Measurements from ENCODE around the gene IL1RAPL1.

IL1RAPL1 gene

DNA sequence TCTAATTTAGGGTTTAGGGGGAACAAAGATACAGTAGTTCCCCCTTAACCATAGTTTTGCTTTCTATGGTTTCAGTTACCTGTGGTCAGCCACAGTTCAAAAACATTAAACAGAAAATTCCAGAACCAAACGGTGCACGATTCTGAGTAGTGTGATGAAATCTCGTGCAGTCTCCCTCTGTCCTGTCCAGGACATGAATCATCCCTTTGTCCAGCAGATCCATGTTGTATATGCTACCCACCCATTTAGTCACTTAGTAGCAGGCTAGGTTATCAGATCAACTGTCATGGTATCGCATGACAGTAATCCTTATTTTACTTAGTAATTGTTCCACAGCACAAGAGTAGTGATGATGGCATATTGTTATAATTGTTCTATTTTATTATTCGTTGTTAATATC, 556.1 kb downstream of the IL1RAPL1 start:
- no peak for DNase-seq

DNA sequence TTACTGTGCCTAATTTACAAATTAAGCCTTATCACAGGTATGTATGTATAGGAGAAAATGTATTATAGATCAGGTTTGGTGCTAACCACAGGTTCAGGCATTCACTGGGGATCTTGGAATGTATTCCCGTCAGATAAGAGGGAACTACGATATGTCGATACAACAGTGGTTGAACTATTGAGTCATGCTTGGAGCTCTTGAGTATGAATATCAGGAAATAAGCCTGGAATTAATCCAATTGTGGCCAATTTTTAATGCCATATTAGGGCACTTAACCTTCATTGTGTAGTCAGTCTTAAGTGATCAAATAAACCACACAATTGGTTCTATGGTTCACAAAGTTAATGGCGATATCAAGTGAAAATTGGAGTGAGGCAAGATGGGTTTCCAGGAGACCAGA, 556.5 kb downstream of the IL1RAPL1 start:
- no peak for DNase-seq

DNA sequence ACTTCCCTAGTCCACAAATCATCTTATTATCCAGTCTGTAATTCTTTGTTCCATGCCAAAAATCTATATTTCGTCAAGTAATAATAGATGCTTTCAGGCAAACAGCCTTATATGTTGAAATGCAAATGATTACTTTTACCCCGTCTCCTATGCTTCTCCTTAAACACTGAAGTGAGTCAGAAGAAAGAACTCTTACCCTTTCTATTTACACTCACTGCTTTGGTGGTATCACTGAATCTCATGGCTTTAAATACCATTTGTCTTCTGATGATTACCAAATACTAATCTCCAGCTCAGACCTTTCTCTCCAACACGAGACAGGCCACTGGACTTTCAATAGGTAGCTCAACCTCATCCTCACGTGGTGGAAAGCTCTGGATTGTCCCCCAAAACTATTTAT, 558.1 kb downstream of the IL1RAPL1 start:
- no peak for DNase-seq

DNA sequence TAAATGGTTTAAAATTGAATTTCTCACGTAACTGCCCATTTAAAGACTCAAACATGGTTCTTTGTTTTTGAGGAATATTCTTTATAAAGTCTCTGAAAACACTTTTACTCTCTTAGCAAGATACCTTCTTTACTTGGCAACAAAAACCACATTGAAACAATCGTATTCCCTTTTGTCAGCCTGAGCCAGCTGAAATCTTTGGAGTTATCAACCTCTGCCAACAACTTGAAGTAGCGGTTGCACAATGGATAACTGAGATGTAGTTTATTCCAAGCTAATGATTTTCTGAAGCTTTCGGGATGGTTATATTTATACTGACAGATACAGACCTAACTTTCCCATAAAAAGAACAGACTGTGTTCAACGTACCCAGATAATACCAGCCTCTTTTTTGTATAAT, 561.3 kb downstream of the IL1RAPL1 start:
- DNase-seq: no peak

DNA sequence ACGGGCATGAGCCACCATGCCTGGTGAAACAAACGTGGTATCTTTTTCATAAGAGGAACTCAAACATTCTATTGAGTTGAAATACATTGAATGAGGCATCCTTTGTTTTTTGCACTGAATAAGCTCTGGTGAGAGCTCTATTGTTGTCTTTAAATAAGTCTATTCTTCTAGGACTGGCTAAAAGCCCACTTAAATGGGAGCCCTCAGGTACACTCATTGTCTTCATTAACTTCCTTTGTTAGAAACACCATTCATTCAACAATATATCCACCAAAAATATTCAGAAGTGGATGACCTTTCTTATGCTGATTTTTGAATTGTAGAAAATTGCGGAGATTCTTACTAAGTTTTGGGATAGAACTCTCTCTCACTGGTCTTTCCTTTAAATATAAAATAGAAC, 568.0 kb downstream of the IL1RAPL1 start:
- DNase-seq: no peak

DNA sequence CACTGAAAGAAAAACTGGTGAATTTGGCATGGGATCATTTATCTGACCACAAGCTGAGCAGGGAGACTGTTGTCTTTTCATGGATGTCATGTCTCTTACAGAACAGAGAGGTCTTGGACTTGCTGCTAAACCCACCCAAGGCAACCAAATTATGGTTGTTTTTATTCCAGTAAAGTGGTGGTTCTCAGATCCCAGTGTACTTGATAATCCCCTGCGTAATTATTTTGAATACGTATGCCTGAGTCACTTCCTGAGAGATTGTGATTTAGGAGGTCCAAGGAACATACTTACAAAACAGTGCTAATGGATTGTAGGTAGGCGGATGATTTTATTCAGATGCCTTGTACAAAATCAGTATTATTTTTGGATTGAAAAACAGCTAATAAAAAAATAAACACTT, 585.6 kb downstream of the IL1RAPL1 start:
- no peak for DNase-seq

DNA sequence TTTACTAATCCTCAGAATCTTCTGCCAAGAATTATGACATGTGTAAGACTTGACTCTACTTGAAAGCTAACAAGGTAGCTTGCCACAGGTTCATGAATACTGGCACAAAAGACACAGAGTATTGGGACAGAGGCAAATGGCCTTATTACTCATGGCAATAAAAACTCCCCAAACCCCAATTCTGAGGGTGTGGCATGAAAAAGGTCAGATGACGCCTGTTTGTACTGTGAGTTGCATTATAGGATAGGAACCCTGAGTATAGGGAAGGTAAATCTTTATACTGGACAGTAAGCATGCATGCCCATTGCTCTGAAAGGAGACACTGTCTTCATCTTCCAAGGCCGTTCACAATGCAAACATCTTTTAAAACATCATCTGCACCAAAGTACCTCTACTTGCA, 600.0 kb downstream of the IL1RAPL1 start:
- no peak for DNase-seq

DNA sequence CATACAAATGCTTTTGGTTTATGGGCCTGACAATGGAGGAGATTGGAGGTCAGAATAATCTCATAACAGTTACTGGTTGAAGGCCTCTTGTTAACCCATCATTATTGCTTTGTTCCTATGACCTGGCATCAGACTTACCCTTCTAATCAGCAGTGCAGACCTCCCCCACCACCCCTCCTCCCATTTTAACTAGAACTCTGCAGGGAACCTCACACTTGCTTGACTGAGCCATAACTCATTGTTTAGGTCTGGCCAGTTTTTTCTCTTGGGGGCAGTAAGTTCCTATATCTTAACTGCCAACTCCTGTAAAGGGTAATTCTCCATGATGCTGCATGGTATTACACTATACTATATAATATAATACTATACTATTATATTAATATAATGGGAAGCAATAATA, 609.3 kb downstream of the IL1RAPL1 start:
- DNase-seq: no peak

DNA sequence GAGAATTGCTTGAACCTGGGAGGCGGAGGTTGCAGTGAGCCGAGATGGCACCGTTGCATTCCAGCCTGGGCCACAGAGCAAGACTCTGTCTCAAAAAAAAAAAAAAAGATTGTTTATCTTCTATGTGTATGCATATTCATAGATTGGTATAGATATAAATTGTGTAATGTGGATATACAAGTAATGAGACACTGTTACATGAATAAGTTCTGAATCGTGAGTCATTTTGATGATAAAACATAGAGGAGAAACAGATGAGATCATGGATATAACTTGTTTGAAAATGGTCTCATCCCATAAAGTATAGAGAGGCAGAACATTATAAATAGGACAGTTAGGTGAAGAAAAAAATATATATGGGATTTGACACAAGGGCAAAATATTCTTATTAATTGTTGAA, 628.0 kb downstream of the IL1RAPL1 start:
- no peak for DNase-seq

DNA sequence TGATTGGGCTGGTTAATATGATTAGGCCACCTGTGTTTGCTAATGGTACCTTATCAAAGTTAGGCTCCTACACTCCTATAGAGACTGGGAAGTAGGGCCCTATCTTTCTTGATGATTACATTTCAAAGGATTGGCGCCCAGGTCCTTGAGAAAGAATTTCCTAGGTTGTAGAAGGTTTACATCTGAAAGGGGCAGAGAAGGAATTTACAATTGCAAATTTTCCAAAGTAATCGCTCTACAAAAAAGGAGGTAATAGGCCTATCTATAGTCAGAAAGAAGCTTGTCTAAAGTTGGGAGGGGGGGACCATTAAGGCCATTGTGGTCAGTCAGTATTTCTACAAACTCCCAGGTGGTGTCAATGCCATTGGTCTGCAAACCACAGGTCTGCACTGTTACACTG, 638.4 kb downstream of the IL1RAPL1 start:
- DNase-seq: no peak

DNA sequence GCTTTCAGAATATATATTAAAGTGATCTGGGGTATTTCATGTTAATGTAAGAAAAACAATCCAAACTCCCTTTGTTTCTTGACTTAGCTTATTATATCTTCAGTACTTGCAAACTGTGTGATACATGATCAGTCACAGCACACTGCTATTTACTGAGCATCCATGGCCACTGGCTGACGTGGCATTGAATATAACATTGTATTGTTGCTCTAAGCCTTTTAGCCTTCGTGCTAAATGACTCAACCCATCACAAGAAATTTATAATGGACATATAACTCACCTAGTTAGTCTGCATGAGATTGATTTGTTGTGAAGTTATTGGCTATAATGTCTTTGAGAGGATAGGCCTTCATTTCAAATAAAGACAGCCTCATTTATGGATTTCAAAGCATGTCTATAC, 642.6 kb downstream of the IL1RAPL1 start:
- DNase-seq: no peak

DNA sequence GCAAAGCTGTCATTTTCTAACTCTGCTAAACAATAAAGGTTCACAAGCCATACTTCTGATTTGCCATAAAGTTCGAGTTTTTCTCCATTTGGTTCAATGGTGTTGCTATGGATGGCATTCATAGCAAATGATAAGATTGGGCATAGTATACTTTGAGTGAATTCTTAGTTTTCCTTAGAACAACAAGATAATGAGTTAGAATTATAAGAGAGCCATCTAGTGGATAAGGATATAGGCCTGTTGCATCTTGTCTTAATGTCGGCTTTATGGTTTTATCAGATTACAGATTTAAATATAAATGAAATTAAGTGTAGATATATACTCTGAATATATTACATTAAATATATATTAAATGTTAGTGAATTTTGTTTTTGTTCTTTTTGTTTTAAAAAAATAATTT, 644.6 kb downstream of the IL1RAPL1 start:
- DNase-seq: no peak

DNA sequence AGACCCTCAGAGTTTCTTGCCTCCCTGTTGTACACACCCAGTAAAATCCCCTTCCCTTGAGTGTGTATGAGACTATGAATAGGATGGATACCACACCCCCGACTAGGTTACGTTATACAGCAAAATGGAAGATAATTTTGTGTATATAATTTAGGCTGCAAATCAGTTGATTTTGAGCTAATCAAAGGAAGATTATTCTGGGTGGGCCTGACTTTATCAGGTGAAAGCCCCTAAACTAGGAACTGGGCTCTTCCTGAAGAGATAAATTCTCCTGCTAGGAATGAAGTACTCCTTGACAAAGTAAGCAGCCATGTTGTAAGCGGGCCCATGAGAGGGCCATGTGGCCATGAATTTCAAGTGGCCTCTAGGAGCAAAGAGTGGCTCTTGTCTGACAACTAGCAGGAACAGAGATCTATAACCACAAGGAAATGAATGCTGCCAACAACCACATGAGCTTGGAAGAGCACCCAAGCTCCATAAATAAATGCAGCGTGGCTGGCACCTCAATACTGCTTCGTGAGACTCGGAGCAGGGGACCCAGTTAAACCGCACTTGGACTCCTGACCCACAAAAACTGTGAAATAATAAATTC, 646.4 kb downstream of the IL1RAPL1 start:
- no peak for DNase-seq

DNA sequence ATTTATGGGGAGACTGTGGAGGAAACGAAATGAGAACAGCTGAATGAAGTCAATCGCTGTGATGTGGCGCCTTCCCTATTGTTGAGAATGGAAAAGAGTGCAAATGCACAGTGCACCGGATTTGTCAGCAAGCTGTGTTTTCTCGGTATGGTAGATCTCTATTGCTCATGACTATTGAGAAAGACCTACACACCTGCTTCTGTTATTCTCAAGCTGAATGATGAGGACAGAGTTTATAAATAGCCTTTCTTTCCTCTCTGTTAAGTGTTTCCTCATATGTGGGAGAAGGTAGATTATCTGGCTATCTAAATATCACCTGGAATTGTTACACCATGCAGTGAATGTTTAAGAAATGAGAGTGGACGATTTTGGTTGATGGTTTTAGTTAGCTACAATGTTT, 650.7 kb downstream of the IL1RAPL1 start:
- no peak for DNase-seq

DNA sequence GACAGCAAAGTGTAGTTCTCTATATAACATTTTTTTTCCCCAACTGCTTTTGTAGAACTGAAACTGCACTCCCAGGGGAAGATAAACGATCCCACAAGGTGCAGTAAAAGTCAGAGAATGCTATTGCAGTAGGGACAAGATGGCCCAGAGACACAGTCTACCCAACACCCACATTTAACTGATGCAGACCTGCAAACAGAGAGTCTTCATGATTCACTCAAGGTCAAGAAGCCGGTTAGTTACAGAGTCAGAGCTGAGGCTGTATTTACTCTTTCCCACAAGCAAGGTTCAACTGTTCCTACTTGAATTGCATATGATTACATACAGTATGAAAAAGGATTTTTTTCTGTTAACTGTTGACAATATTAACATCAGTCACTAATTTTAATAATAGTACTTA, 654.6 kb downstream of the IL1RAPL1 start:
- DNase-seq: no peak

DNA sequence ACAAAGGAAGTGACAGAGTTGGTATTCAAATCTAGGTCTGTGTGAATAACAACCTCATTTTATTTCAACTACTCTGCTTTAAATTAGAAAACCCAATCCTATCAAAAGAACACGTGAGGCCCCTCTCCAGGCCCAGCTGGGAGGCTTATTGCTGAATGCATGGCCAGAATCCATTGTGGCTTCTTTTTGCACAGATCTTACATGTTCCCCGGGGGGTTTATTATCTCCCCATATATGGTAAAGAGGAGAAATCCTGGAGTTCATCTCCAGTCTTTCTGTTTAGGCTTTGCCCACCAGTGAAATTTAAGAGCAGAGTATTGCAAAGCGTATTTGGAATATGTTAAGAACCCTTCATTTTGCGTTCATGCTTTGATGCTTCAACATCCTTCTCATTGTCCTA, 655.6 kb downstream of the IL1RAPL1 start:
- no peak for DNase-seq

DNA sequence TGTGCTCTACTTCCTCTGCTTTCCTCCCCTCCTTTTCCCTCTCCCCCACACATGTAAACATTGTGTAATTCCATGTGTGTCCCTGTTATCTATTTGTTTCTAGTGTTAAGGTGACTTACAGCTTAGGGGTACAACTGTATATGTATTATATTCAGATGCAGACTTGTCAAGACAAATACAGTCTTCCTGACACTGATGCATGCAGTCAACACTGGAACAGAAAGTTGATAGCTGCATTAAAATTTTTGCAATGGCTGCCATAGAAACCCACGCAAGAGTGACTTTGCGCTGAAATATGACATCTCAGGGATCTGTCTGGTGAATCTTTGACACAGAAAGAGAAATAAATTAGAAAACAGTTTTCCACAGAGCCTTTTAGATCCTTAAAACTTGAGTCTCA, 656.7 kb downstream of the IL1RAPL1 start:
- no peak for DNase-seq

DNA sequence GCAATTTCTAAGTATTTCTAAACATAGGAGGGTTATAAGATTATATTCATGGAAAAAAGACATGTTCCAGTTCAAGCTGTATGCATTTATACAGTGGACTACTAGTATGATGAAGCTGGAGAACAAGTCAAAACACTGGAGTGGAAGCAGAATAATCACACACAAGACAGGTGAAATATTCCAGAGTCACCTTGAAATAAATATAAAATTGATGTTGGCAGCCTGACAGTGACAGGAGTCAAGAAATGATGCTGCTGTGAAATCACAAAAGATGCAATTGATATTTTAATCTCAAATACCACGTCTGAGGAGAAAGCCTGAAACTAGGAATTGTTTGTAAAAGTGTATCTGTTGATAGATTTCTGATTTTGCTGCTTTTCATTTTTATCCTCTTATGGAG, 667.3 kb downstream of the IL1RAPL1 start:
- DNase-seq: no peak

DNA sequence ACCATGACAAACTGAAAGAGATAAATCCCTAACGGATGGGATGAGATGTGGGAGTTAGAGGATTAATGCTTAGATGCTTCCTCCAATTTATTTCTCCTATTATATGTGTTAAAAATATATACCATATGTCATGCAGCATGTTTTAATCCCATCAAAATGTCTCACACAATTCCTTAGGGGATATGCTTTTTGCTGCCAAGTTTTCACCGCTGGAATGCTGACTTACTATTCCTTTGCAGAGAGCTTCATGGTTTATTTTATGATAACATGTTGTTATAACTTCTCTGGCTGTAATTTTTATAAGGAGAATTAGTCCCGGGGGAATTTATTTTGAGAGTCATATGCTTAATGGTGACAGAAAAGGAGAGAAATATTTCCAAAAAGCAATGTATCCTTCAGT, 670.3 kb downstream of the IL1RAPL1 start:
- DNase-seq: no peak

DNA sequence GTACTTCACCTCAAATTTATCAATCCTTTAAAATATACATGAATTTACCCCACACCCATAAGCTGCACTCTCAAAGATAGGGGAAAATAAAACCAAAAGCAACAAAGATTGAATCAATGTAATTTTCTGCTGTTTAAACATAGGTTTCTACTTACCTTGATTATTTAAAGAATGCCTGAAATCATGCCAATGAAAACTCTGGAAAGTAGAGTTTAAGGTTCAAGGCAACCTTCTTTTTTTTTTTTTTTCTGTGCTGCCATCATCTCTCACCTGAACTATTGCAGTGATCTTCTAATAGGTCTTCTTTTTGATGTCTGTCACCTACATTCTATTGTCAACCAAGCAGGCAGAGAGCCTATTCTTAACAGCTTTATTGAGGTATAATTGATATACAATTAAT, 682.1 kb downstream of the IL1RAPL1 start:
- DNase-seq: no peak

DNA sequence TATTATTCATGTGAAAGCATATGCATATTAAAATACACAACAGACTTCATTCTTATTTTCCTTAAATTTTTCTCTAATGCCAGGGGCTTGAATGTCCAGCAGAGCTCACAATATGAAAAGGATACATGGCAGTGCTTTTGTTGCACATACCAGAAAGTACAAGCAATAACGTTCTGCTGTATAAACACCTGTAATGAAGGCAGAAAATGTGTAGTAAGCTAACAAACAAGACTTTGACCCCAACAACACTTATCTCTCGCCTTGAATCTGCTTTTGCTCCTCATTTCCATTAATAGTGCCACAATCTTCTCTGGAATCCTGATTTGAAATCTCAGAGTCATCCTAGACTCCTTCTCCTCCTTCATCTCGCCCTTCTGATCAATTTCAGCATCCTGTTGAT, 687.3 kb downstream of the IL1RAPL1 start:
- DNase-seq: no peak

DNA sequence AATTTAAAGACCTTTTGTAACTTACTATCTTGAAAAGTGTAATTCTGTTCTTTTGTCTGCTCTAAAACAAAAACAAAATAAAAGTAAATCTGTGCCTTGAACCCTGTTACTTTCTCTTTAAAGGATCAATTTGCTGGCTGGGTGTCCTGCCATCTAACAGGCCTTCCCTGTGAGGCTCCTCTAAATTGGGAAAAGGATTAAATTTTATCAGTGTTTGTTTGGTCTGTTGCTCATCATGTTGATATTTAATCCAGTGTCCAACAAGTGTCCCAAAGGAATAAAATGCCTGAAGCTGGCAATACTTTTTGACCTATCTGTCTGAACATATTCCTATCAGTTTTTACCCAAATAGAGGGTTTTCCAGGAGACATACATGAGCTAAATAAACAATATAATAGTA, 688.7 kb downstream of the IL1RAPL1 start:
- DNase-seq: no peak

DNA sequence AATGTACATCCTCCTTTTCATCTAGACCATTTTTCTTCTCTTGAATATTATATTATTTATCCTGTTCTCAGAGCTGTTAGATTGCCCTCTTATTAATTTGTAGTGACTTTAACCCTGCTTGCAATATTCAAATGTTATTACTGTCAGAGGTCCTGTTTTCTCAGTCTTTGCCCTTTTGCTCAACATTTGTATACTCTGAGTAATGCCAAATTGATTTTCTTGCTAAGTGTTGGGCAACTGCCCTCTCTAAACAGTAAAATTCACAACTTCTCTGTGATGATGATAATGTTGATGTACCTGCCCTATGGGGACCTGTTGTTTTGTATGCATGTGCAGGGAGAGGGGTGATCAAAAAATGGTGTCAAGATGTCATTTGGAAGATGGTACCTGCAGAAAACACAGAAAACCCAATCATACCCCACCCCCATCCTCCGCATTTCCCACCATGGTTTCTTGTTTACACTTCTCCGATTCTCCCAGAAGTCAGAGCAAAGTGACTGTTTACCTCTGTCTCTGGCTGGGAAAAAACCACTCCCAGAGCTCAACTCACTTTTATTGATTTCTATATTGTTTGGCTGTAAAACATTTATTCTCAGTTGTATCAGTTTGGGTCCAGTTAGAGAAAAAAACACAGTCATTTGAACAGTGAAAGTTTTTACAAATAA, 694.0 kb downstream of the IL1RAPL1 start:
- no peak for DNase-seq

DNA sequence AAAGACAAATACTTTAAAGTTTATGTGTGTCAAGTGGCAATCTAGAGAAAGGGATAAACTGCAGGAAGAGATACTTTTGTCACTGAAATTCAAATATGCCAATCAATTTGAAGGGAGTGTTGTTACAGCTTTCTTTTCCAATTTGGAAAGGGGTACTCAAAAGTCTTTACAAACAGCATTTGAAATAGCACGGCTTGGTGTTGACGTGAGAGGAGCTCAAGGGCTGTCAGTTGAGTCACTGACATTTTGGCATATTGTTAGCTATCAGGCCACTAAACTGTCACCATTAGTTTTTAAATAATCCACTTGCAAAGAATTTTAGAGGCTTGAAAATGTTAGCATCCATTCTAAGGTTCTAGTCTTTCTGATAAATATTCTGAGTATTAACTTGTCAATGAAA, 698.4 kb downstream of the IL1RAPL1 start:
- DNase-seq: no peak

DNA sequence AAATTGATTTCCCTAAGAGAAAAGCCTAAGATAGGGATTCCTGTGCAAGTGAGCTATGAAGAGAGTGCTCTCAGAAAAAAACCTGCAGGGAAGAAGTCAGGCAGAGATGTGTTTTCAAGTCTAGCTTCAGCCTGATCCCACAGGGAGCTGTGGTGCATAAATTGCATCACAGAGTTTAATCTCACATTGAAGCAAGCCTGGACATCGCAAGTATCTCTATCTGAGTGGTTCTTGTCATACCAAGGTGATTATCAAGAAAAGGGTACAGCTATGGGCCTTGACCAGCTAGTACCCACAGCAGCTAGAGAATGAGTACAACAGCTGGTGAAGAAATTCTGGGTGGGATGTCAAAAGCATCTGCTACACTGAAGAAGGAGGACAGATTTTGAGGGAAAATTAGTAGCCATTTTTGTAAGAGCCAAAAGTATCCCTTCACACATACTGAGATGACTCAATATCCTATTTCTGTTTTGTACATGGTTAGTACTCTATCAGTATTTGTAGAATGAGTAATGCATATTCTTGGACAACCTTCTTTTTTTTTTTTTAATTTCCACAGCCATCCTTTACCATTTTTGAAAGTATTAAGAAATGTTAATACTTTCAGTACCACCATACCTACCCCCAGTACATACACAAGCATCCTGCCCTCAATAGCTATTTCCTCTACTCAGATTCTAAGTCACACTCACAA, 708.9 kb downstream of the IL1RAPL1 start:
- DNase-seq: no peak

Data from stimulated activated CD4-positive, alpha-beta T cell treated with anti-CD3 and anti-CD28 coated beads, Interleukin-15, amount 100 ng/mL, for 24 hours (primary cell).